Measurements from ENCODE around the gene OR9A4.
"Not testable (repeated sequence)": the region's sequence is repeated elsewhere in the genome, so short reads cannot be mapped to it uniquely, and the experiment has no call there.

- TF ChIP-seq CTCF (IDR thresholded peaks at IDR 0.05; ENCODE audit: borderline replicate concordance, extremely low read depth, low read length, poor library complexity, severe bottlenecking); EZH2 (IDR thresholded peaks at IDR 0.05; ENCODE audit: borderline replicate concordance, low read depth, low read length, severe bottlenecking): not testable (repeated sequence)
Observed at GRCh38 chr7:141899366-141899765, 16.8 kb upstream of the OR9A4 start.
